Transverse colon (tissue), 4 donors: ENCODE results near the gene SLC38A7. TPM values are rescaled to one million over a fixed set of nuclear protein-coding genes. Genes with fewer than 3 reads are reported as not detected.

ENCODE experiments used
- DNase-seq: peaks from one replicate; pipeline ENCODE4 v3.0.0-alpha.2; 2019
- H3K27ac ChIP-seq, 4 donors: fragments of 200-600 bp; sonication (generic); 2 replicates each; pipeline ENCODE4 v1.5.1; 2016 to 2018; ENCODE audit warnings: inconsistent platforms in 4 of 4
- H3K27me3 ChIP-seq: fragments of 200-600 bp; sonication (generic); 2 replicates; pipeline ENCODE4 v1.5.1; 2017; ENCODE audit warnings: inconsistent platforms
- H3K36me3 ChIP-seq, 4 donors: fragments of 200-600 bp; sonication (generic); 2 replicates each; pipeline ENCODE4 v1.5.1; 2017 to 2019; ENCODE audit warnings: inconsistent platforms in 4 of 4
- H3K4me1 ChIP-seq, 4 donors: fragments of 200-600 bp; sonication (generic); 2 replicates each; pipeline ENCODE4 v1.5.1; 2017 to 2020; ENCODE audit warnings: inconsistent platforms in 4 of 4
- H3K4me3 ChIP-seq, 4 donors: fragments of 200-600 bp; sonication (generic); 1 replicate in 1 of 4; 2 replicates in 3 of 4; pipeline versions ENCODE4 v1.5.1 to v1.6.1; 2017 to 2019; ENCODE audit warnings: inconsistent platforms in 4 of 4
- H3K9me3 ChIP-seq, 2 donors: fragments of 200-600 bp; sonication (generic); 2 replicates each; pipeline ENCODE4 v1.5.1; 2017 to 2019; ENCODE audit warnings: inconsistent platforms in 2 of 2
- CTCF ChIP-seq, 5 experiments: fragments of 200-600 bp in 3 of 5; fragments of 450-650 bp in 2 of 5; sonication (generic) in 3 of 5; IDR thresholded peaks; 1 replicate in 2 of 5; 2 replicates in 3 of 5; pipeline ENCODE4 v1.5.1; 2016 to 2017; ENCODE audit warnings: antibody characterized with exemption in 5 of 5, inconsistent platforms in 3 of 5, mild to moderate bottlenecking in 2 of 5, moderate library complexity in 1 of 5
- EP300 ChIP-seq: sonication (generic); formaldehyde crosslinking; IDR thresholded peaks from one replicate; pipeline ENCODE4 v1.6.1; 2017; ENCODE audit warnings: antibody characterized with exemption, low read depth
- POLR2A ChIP-seq: fragments of 450-650 bp; IDR thresholded peaks from one replicate; pipeline ENCODE4 v1.6.1; 2016; ENCODE audit warnings: antibody characterized with exemption, mild to moderate bottlenecking, moderate library complexity
- POLR2AphosphoS5 ChIP-seq, 3 donors: sonication (generic); formaldehyde crosslinking; IDR thresholded peaks; one replicate each; pipeline ENCODE4 v1.6.1; 2016; ENCODE audit warnings: antibody characterized with exemption in 3 of 3
- WGBS, 2 donors: methylation state at CpG; one replicate each; pipeline ENCODE4 v1.1.5; 2018; ENCODE audit warnings: low coverage in 1 of 2; 5-methylcytosine and 5-hydroxymethylcytosine counted together
- in situ Hi-C, 4 donors: fragments of 200-750 bp; cut with MboI; loops; one replicate each; pipeline versions ENCODE4 v1.15.0 to v1.15.1; 2017; ENCODE audit warnings: low sequenced_read_pairs in 3 of 4, low pct_ligation_motif_present in 1 of 4, low pct_unique_long_range_greater_than_20kb in 1 of 4
- intact Hi-C: fragments of 100-400 bp; cut with DNase I; formaldehyde crosslinking; loops from one replicate; pipeline ENCODE4 v1.15.1; 2023; ENCODE audit warnings: low total_unique reads
- total RNA-seq, 4 donors: library from RNA; depleted of rRNA; stranded (reverse); fragments of >200 nt; gene quantifications; one replicate each; pipeline ENCODE4 v1.1.0, GENCODE V29; 2016

SLC38A7 gene
- total RNA-seq, 4 donors from 2014 or later = 6.7 to 54.5 (median 23.4) TPM

- in situ Hi-C loops (loop anchor here in 2 of 4 donors (25.0 kb wide), 2 partner anchors 312 to 637 kb away; partner anchors contain the start of genes USB1 (in 1 of the 2) and ZNF319 (in 1 of the 2)), intact Hi-C loops (no loop called here)
- TF ChIP-seq POLR2A (no peak), EP300 (no peak), POLR2AphosphoS5 (IDR thresholded peaks at IDR 0.05) (no peak), CTCF (IDR thresholded peaks at IDR 0.05) (no peak)
- Histone ChIP-seq H3K36me3 (no peaks in the 10 kb centered on the region), H3K4me3 (no peak overlapping the region), H3K27me3 (no peaks in the 10 kb centered on the region), H3K4me1 (peaks cover 0 to 11% (median 2%) of the 10 kb centered on the region in 4 donors), H3K9me3 (no peaks in the 10 kb centered on the region), H3K27ac (peak overlapping the region in 2 of 4 donors; percentile 17 to 58)
- 39% methylated on average over 3 of the region's 3 CpGs; no CpG with 5 or more reads in 1 of the 2 donors for WGBS, 2 donors
- peak; percentile 35 for DNase-seq
Observed at GRCh38 chr16:58649707-58650106, 34.9 kb downstream of the SLC38A7 start.

GRCh38 chr16:58647107-58647506, 37.5 kb downstream of the SLC38A7 start:
- Histone ChIP-seq H3K27ac (no peak overlapping the region), H3K4me1 (peaks cover 0 to 11% (median 2%) of the 10 kb centered on the region in 4 donors), H3K36me3 (no peaks in the 10 kb centered on the region), H3K4me3 (no peak overlapping the region), H3K9me3 (no peaks in the 10 kb centered on the region), H3K27me3 (no peaks in the 10 kb centered on the region)
- in situ Hi-C loops (no loop called here), intact Hi-C loops (no loop called here)
- no peak for DNase-seq
- TF ChIP-seq POLR2AphosphoS5 (IDR thresholded peaks at IDR 0.05) (no peak), EP300 (no peak), CTCF (IDR thresholded peaks at IDR 0.05) (no peak), POLR2A (no peak)
- WGBS, 2 donors = 83 to 85% methylated on average over 2 to 4 of the region's 4 CpGs

- H3K36me3 ChIP-seq = no peaks in the 10 kb centered on the region
- TF ChIP-seq CTCF (IDR thresholded peaks at IDR 0.05) (no peak), EP300 (no peak), POLR2AphosphoS5 (IDR thresholded peaks at IDR 0.05) (no peak), POLR2A (no peak)
- no peak overlapping the region for H3K27ac ChIP-seq
- H3K9me3 ChIP-seq = no peaks in the 10 kb centered on the region
- H3K4me3 ChIP-seq = no peak overlapping the region
- in situ Hi-C loops = no loop called here
- peaks cover 0 to 5% (median 0%) of the 10 kb centered on the region in 4 donors for H3K4me1 ChIP-seq
- 77 to 84% methylated on average over 3 to 8 of the region's 8 CpGs for WGBS, 2 donors
- DNase-seq = no peak
- intact Hi-C loops = no loop called here
- H3K27me3 ChIP-seq = no peaks in the 10 kb centered on the region
Observed at GRCh38 chr16:58644765-58645487, 39.6 kb downstream of the SLC38A7 start.

GRCh38 chr16:58644108-58644507, 40.5 kb downstream of the SLC38A7 start:
- no peaks in the 10 kb centered on the region for H3K4me1 ChIP-seq
- H3K27me3 ChIP-seq = no peaks in the 10 kb centered on the region
- WGBS, 2 donors = 0 to 84% methylated on average over 1 to 5 of the region's 5 CpGs
- no peak overlapping the region for H3K27ac ChIP-seq
- no peak overlapping the region for H3K4me3 ChIP-seq
- H3K9me3 ChIP-seq = no peaks in the 10 kb centered on the region
- TF ChIP-seq POLR2A (no peak), CTCF (IDR thresholded peaks at IDR 0.05) (no peak), POLR2AphosphoS5 (IDR thresholded peaks at IDR 0.05) (no peak), EP300 (no peak)
- intact Hi-C loops = no loop called here
- DNase-seq = no peak
- no peaks in the 10 kb centered on the region for H3K36me3 ChIP-seq
- in situ Hi-C loops = no loop called here
